K562 (cell line): ENCODE measurements around the gene RUNDC3A. TPM values are rescaled to one million over a fixed set of nuclear protein-coding genes. Genes with fewer than 3 reads are reported as not detected.

ENCODE experiments used
- ATAC-seq: fragments of 200-7000 bp; cut with Tn5 transposase; 3 replicates; pipeline ENCODE4 v1.9.1; 2020; ENCODE audit warnings: moderate library complexity
- BruUV-seq: library from RNA; stranded (reverse); fragments of 400-500 nt; replicated peaks from 2 replicates; lab custom pipeline; 2021; lab: Mats Ljungman, UMichigan
- CTCF ChIA-PET: fragments of 300-600 bp; formaldehyde crosslinking; extraction: SDS; loops from one replicate; lab custom pipeline; 2021; ENCODE audit warnings: low intra/inter-chr PET ratio; lab: Yijun Ruan, JAX
- POLR2A ChIA-PET: fragments of 300-600, 350-650 bp; sonication (Branson Sonifier 250); formaldehyde crosslinking; extraction: SDS; loops from one replicate; lab custom pipeline; 2021; ENCODE audit warnings: antibody characterized with exemption, inconsistent platforms; lab: Yijun Ruan, JAX
- DNase-seq, 4 experiments: peaks; one replicate each; pipeline versions ENCODE4 v3.0.0 to v3.0.0-alpha.2; 2011 to 2018; ENCODE audit warnings: low spot score in 3 of 4, mixed read lengths in 3 of 4; ENCODE audit errors: extremely low read depth in 1 of 4
- FAIRE-seq: peaks from 2 replicates; lab custom pipeline; 2011; peaks lifted over from hg19 to GRCh38; lab: Jason Lieb, UNC
- H2AFZ ChIP-seq: 2 replicates; pipeline ENCODE4 v1.6.0; 2011; ENCODE audit warnings: low read depth, low read length, control low read depth, inconsistent platforms
- H3K27ac ChIP-seq: fragments of 200-600 bp; 3 replicates; pipeline ENCODE4 v1.8.0; 2011; ENCODE audit warnings: low read depth, mild to moderate bottlenecking, control low read depth, inconsistent platforms, low read length, moderate library complexity, mixed read lengths; ENCODE audit errors: extremely low read depth
- H3K27me3 ChIP-seq, 2 experiments: fragments of 300-600 bp in 1 of 2; 2 replicates in 1 of 2; 3 replicates in 1 of 2; pipeline versions ENCODE4 v1.6.0 to v1.8.0; 2011; ENCODE audit warnings: inconsistent platforms in 2 of 2, low read length in 2 of 2, mild to moderate bottlenecking in 1 of 2, mixed read lengths in 1 of 2, moderate library complexity in 1 of 2; ENCODE audit not compliant: control insufficient read depth in 2 of 2, insufficient read depth in 2 of 2
- H3K36me3 ChIP-seq: fragments of 300-600 bp; 3 replicates; pipeline ENCODE4 v1.8.0; 2011; ENCODE audit warnings: mild to moderate bottlenecking, low read length, inconsistent platforms; ENCODE audit not compliant: control insufficient read depth, insufficient read depth
- H3K4me1 ChIP-seq, 2 experiments: fragments of 200-600 bp in 1 of 2; replicated peaks in 1 of 2; 2 replicates in 1 of 2; 3 replicates in 1 of 2; pipeline versions ENCODE4 v1.5.1 to v1.8.0; 2011; ENCODE audit warnings: inconsistent platforms in 2 of 2, low read length in 2 of 2, mild to moderate bottlenecking in 1 of 2, mixed read lengths in 1 of 2, moderate library complexity in 1 of 2; ENCODE audit not compliant: control insufficient read depth in 2 of 2, insufficient read depth in 2 of 2
- H3K4me2 ChIP-seq: 2 replicates; pipeline ENCODE4 v1.6.1; 2011; ENCODE audit warnings: low read length, control low read depth, inconsistent platforms, mixed read lengths; ENCODE audit not compliant: insufficient read depth
- H3K4me3 ChIP-seq: fragments of 200-600 bp; sonication (generic), shearing (Covaris generic); 2 replicates; pipeline ENCODE4 v1.5.1; 2016; ENCODE audit warnings: control low read depth, inconsistent platforms
- H3K79me2 ChIP-seq: fragments of 200-600 bp; 3 replicates; pipeline ENCODE4 v1.8.0; 2011; ENCODE audit warnings: low read length, inconsistent platforms; ENCODE audit not compliant: control insufficient read depth, insufficient read depth
- H3K9ac ChIP-seq, 2 experiments: 2 replicates each; pipeline versions ENCODE4 v1.6.0 to v1.6.1; 2011; ENCODE audit warnings: low read depth in 2 of 2, low read length in 2 of 2, control low read depth in 1 of 2, inconsistent platforms in 1 of 2, mild to moderate bottlenecking in 1 of 2, mixed read lengths in 1 of 2; ENCODE audit not compliant: insufficient read depth in 1 of 2
- H3K9me1 ChIP-seq: one replicate; pipeline ENCODE4 v1.6.0; 2011; ENCODE audit warnings: inconsistent platforms, mild to moderate bottlenecking, low read length, moderate library complexity; ENCODE audit not compliant: control insufficient read depth, insufficient read depth
- H3K9me3 ChIP-seq: replicated peaks from 2 replicates; pipeline ENCODE4 v1.5.1; 2011; ENCODE audit warnings: low read depth, low read length, inconsistent platforms; ENCODE audit not compliant: control insufficient read depth, insufficient read depth
- H4K20me1 ChIP-seq: replicated peaks from 2 replicates; pipeline ENCODE4 v1.6.1; 2011; ENCODE audit warnings: low read length, inconsistent platforms, mixed read lengths; ENCODE audit not compliant: control insufficient read depth, insufficient read depth
- BRCA1 ChIP-seq, 2 experiments: fragments of 450-650 bp in 1 of 2; sonication (generic) in 1 of 2; formaldehyde crosslinking in 1 of 2; IDR thresholded peaks; 2 replicates each; pipeline versions ENCODE4 v1.5.0 to v1.6.1; 2017 to 2020; ENCODE audit warnings: mild to moderate bottlenecking in 1 of 2, missing genetic modification reagents in 1 of 2
- BRF1 ChIP-seq: IDR thresholded peaks from 3 replicates; pipeline ENCODE4 v1.6.1; 2011; ENCODE audit warnings: borderline replicate concordance, mild to moderate bottlenecking; ENCODE audit not compliant: insufficient read length; ENCODE audit errors: extremely low read depth
- CHD2 ChIP-seq: IDR thresholded peaks from 2 replicates; pipeline ENCODE4 v1.6.1; 2011; ENCODE audit warnings: low read depth, low read length
- ILF3 ChIP-seq: fragments of 450-650 bp; IDR thresholded peaks from 2 replicates; pipeline ENCODE4 v1.6.1; 2018; ENCODE audit warnings: antibody characterized with exemption, mild to moderate bottlenecking, moderate library complexity, borderline replicate concordance
- MEIS2 ChIP-seq: fragments of 450-650 bp; IDR thresholded peaks from 2 replicates; pipeline ENCODE4 v1.6.1; 2014; ENCODE audit warnings: mild to moderate bottlenecking; ENCODE audit not compliant: partially characterized antibody
- MIER1 ChIP-seq: fragments of 450-650 bp; IDR thresholded peaks from 2 replicates; pipeline ENCODE4 v1.6.1; 2016; ENCODE audit warnings: antibody characterized with exemption, mild to moderate bottlenecking, low read depth
- NFRKB ChIP-seq: fragments of 450-650 bp; IDR thresholded peaks from 2 replicates; pipeline ENCODE4 v1.6.1; 2016; ENCODE audit warnings: low read depth
- PCBP1 ChIP-seq: fragments of 200-400 bp; formaldehyde crosslinking; IDR thresholded peaks from 2 replicates; pipeline ENCODE4 v1.6.1; 2018; ENCODE audit warnings: mild to moderate bottlenecking, low read depth, low read length; ENCODE audit not compliant: poor library complexity, severe bottlenecking
- POLR2AphosphoS2 ChIP-seq: IDR thresholded peaks from 2 replicates; pipeline ENCODE4 v1.6.1; 2012; ENCODE audit warnings: low read length, improper control_type of control experiment
- RFX1 ChIP-seq: fragments of 450-650 bp; IDR thresholded peaks from 2 replicates; pipeline ENCODE4 v1.6.1; 2016; ENCODE audit warnings: mild to moderate bottlenecking, moderate library complexity
- RHOXF2B ChIP-seq: fragments of 250-450 bp; sonication (Bioruptor Pico); conservative IDR thresholded peaks from 2 replicates; pipeline ENCODE4 v1.5.1; 2021
- RNF219 ChIP-seq: fragments of 250-450 bp; sonication (Bioruptor Pico); IDR thresholded peaks from 2 replicates; pipeline ENCODE4 v1.5.0; 2022; ENCODE audit warnings: mild to moderate bottlenecking
- SMC3 ChIP-seq: conservative IDR thresholded peaks from 2 replicates; pipeline ENCODE4 v1.6.1; 2011; ENCODE audit warnings: low read depth, low read length, improper control_type of control experiment; ENCODE audit not compliant: insufficient read depth
- SRSF3 ChIP-seq: fragments of 200-400 bp; formaldehyde crosslinking; IDR thresholded peaks from 2 replicates; pipeline ENCODE4 v1.6.1; 2016; ENCODE audit warnings: mild to moderate bottlenecking, low read length, moderate library complexity; ENCODE audit not compliant: insufficient read depth
- TGIF2 ChIP-seq: sonication (generic); formaldehyde crosslinking; IDR thresholded peaks from 2 replicates; pipeline ENCODE4 v1.8.1; 2022; ENCODE audit warnings: mild to moderate bottlenecking, missing genetic modification reagents, moderate library complexity
- XRCC5 ChIP-seq: fragments of 200-400 bp; formaldehyde crosslinking; IDR thresholded peaks from 2 replicates; pipeline ENCODE4 v1.6.1; 2017; ENCODE audit warnings: low read depth, mild to moderate bottlenecking, low read length
- ZFX ChIP-seq: sonication (generic); formaldehyde crosslinking; IDR thresholded peaks from 2 replicates; pipeline ENCODE4 v1.8.0; 2022; ENCODE audit warnings: mild to moderate bottlenecking, missing genetic modification reagents, moderate library complexity
- ZNF3 ChIP-seq: fragments of 250-450 bp; sonication (Bioruptor Pico); IDR thresholded peaks from 2 replicates; pipeline ENCODE4 v1.5.0; 2021; ENCODE audit warnings: mild to moderate bottlenecking, moderate library complexity
- ZNF354B ChIP-seq: fragments of 250-450 bp; sonication (Bioruptor Pico); IDR thresholded peaks from 2 replicates; pipeline ENCODE4 v1.4.0; 2020
- WGBS: fragments of 100-300 bp; shearing (Covaris generic); methylation state at CpG from one replicate; pipeline ENCODE4 v1.1.6; 2016; ENCODE audit warnings: low coverage, mixed read lengths; ENCODE audit not compliant: insufficient coverage; ENCODE audit errors: missing lambda C conversion rate; 5-methylcytosine and 5-hydroxymethylcytosine counted together
- in situ Hi-C: fragments of 300-500 bp; cut with MboI; formaldehyde crosslinking; loops from 4 replicates; pipeline ENCODE4 v1.15.0; 2018; ENCODE audit warnings: inconsistent platforms, mixed read lengths
- intact Hi-C: fragments of 100-400 bp; cut with micrococcal nuclease; formaldehyde crosslinking; loops from 2 replicates; pipeline ENCODE4 v1.14.2; 2022
- polyA plus RNA-seq, 8 experiments: library from polyadenylated mRNA; depleted of rRNA in 4 of 8; stranded (reverse) in 5 of 8; unstranded in 3 of 8; fragments of >200 nt; fragmentation: Nextera tagmentation in 2 of 8; fragmentation: Illumina TruSeq in 1 of 8; extraction: Ambion mirVana in 2 of 8; extraction: Trizol in 1 of 8; gene quantifications; 2 replicates each; pipeline versions ENCODE4 v1.2.1 to v1.2.3, GENCODE V29; 2011 to 2014; ENCODE audit warnings: inconsistent platforms in 1 of 8, missing spikeins in 1 of 8
- total RNA-seq, 7 experiments: library from RNA; depleted of rRNA in 6 of 7; stranded (reverse); fragments of >200 nt in 6 of 7; fragmentation: Illumina TruSeq in 2 of 7; extraction: Trizol in 2 of 7; gene quantifications; 2 replicates each; pipeline versions ENCODE4 v1.2.1 to v1.2.3, GENCODE V29; 2011 to 2021; ENCODE audit warnings: low replicate concordance in 1 of 7
- TF ChIP-seq, protein P1 (sequence below), 2 experiments: fragments of 450-650 bp in 1 of 2; sonication (generic) in 1 of 2; formaldehyde crosslinking; conservative IDR thresholded peaks; 2 replicates each; pipeline versions ENCODE4 v1.4.0 to v1.8.1; 2020 to 2022; ENCODE audit warnings: mild to moderate bottlenecking in 1 of 2, missing genetic modification reagents in 1 of 2

The RUNDC3A gene
- total and polyA plus RNA-seq, 9 of the 15 experiments (the other 6 are each of a cell fraction or from before 2014, with no cell fraction given) = not detected

DNA sequence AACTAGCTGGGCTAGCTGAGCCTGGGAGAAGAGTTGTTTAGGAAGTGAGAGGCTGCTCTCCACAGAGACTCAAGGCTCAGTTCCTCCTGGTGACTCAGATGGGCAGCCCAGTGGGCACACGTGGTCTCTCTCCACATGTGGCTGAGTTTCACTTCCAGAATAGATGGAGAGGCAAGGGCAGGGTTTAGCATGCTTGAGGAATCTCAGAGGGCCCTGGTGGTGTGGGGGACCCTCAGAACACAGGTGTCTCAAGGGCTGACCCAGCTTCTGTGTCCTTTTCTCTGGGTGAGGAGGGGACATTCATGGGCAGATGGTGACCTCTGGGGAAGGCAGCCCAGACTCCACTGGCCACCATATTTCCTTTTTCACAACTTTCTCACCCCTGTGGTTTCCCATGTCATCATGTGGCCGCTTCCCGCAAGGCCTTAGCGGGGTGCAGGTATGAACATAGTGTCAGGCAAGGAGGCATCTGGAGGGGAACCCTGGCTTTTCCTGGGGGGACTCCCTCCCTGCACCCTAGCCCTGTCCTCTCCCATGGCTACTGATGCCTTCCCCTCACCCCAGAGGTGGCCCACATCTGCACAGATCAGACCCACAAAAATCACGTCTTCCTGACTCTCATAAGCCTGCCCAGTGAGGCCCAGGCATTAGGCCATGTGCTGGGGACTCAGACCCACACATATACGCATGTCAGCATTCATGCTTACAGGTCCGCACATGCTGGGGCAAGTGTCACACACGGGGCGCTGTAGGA is 40.0 kb downstream of the RUNDC3A start:
- Histone ChIP-seq H3K9me3 (no peaks in the 10 kb centered on the region), H3K4me1 (peaks cover 4 to 54% of the 10 kb centered on the region in 2 experiments; a peak in 3 of 5 replicates), H3K9ac (peak overlapping the region in 1 of 2 experiments; percentile 57; a peak in 2 of 4 replicates), H3K4me3 (no peak overlapping the region), H3K36me3 (peaks cover 5% of the 10 kb centered on the region; the same call in 1 of the 3 replicates), H3K4me2 (no peak overlapping the region), H3K9me1 (no peaks in the 10 kb centered on the region), H3K27ac (no peak overlapping the region), H4K20me1 (0 out of 2 replicates have a peak, but pooled peaks cover 4% of the 10 kb centered on the region), H3K79me2 (no peaks in the 10 kb centered on the region), H3K27me3 (no peaks in the 10 kb centered on the region; a peak in 1 of 5 replicates), H2AFZ (no peak overlapping the region)
- whole genome bisulfite sequencing = 58% methylated on average over 8 of the region's 9 CpGs
- CTCF ChIA-PET = interaction anchor here (3.8 kb wide), 1 partner anchor 137 kb away, joined by 42 read pairs; no protein-coding TSS in a partner anchor
- in situ Hi-C loops (loop anchor here (25.0 kb wide), 1 partner anchor 411 kb away; the partner anchor contains the start of gene PPY), intact Hi-C loops (no loop called here)
- BruUV-seq = no TSS peak
- DNase-seq = peak in 1 of 4 experiments; percentile 7
- TF ChIP-seq TGIF2 (CRISPR knock-in tag) (no peak), CHD2 (no peak), SRSF3 (no peak), ZNF3 (no peak), RNF219 (CRISPR knock-in tag) (no peak), XRCC5 (no peak), MIER1 (no peak), BRF1 (no peak), NFRKB (no peak), BRCA1 (IDR thresholded peaks at IDR 0.05) (no peak), BRCA1 (CRISPR knock-in tag; IDR thresholded peaks at IDR 0.05) (no peak), SMC3 (no peak), ILF3 (no peak), POLR2AphosphoS2 (no peak), ZFX (CRISPR knock-in tag) (no peak), RHOXF2B (CRISPR knock-in tag) (no peak), RFX1 (no peak), MEIS2 (no peak), PCBP1 (no peak), ZNF354B (CRISPR knock-in tag) (no peak)
- TF ChIP-seq, protein P1, sequence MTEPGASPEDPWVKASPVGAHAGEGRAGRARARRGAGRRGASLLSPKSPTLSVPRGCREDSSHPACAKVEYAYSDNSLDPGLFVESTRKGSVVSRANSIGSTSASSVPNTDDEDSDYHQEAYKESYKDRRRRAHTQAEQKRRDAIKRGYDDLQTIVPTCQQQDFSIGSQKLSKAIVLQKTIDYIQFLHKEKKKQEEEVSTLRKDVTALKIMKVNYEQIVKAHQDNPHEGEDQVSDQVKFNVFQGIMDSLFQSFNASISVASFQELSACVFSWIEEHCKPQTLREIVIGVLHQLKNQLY (CRISPR knock-in tag; conservative IDR thresholded peaks at IDR 0.05) = no peak
- POLR2A ChIA-PET = interaction anchor here (0.6 to 1.1 kb wide), 2 partner anchors 18 to 130 kb away, joined by 3 read pairs; no protein-coding TSS in a partner anchor
- ATAC-seq = no peak
- no peak for FAIRE-seq
